ENCODE data around the gene JAZF1. TPM values are rescaled to one million over a fixed set of nuclear protein-coding genes. Genes with fewer than 3 reads are reported as not detected.

The JAZF1 gene
- total and polyA plus RNA-seq, 2 donors = 3.9 to 14.5 TPM

GRCh38 chr7:28200598-28200997 is 20.0 kb upstream of the JAZF1 start:
- 60% methylated on average over 2 of the region's 2 CpGs for WGBS
- Histone ChIP-seq H3K36me3 (ENCODE audit: control insufficient read depth in 2 of 2, insufficient read depth in 2 of 2, low read length in 1 of 2) (no peaks in the 10 kb centered on the region), H3K4me3 (ENCODE audit: low read length in 2 of 2) (no peak overlapping the region), H3K27ac (ENCODE audit: low read depth in 1 of 2, low read length in 1 of 2) (no peak overlapping the region), H3K9me3 (ENCODE audit: control insufficient read depth in 2 of 2, insufficient read depth in 1 of 2, low read length in 1 of 2) (no peaks in the 10 kb centered on the region), H3K4me1 (ENCODE audit: control insufficient read depth in 2 of 2, insufficient read depth in 2 of 2, low read length in 2 of 2) (no peaks in the 10 kb centered on the region), H3K27me3 (ENCODE audit: control insufficient read depth in 2 of 2, insufficient read depth in 1 of 2, low read length in 1 of 2) (peaks cover 0 to 2% of the 10 kb centered on the region in 2 donors)
- DNase-seq (ENCODE audit: low read depth in 6 of 9, low spot score in 9 of 9) = no peak

GRCh38 chr7:28199021-28199510 is 18.5 kb upstream of the JAZF1 start:
- Histone ChIP-seq H3K36me3 (ENCODE audit: control insufficient read depth in 2 of 2, insufficient read depth in 2 of 2, low read length in 1 of 2) (no peaks in the 10 kb centered on the region), H3K4me3 (ENCODE audit: low read length in 2 of 2) (no peak overlapping the region), H3K4me1 (ENCODE audit: control insufficient read depth in 2 of 2, insufficient read depth in 2 of 2, low read length in 2 of 2) (no peaks in the 10 kb centered on the region), H3K27me3 (ENCODE audit: control insufficient read depth in 2 of 2, insufficient read depth in 1 of 2, low read length in 1 of 2) (peaks cover 0 to 2% of the 10 kb centered on the region in 2 donors), H3K27ac (ENCODE audit: low read depth in 1 of 2, low read length in 1 of 2) (no peak overlapping the region), H3K9me3 (ENCODE audit: control insufficient read depth in 2 of 2, insufficient read depth in 1 of 2, low read length in 1 of 2) (no peaks in the 10 kb centered on the region)
- DNase-seq (ENCODE audit: low read depth in 6 of 9, low spot score in 9 of 9) = no peak
- 95% methylated on average over 3 of the region's 3 CpGs for WGBS

- Histone ChIP-seq H3K9me3 (ENCODE audit: control insufficient read depth in 2 of 2, insufficient read depth in 1 of 2, low read length in 1 of 2) (no peaks in the 10 kb centered on the region), H3K36me3 (ENCODE audit: control insufficient read depth in 2 of 2, insufficient read depth in 2 of 2, low read length in 1 of 2) (no peaks in the 10 kb centered on the region), H3K27ac (ENCODE audit: low read depth in 1 of 2, low read length in 1 of 2) (no peak overlapping the region), H3K27me3 (ENCODE audit: control insufficient read depth in 2 of 2, insufficient read depth in 1 of 2, low read length in 1 of 2) (peaks cover 0 to 2% of the 10 kb centered on the region in 2 donors), H3K4me1 (ENCODE audit: control insufficient read depth in 2 of 2, insufficient read depth in 2 of 2, low read length in 2 of 2) (no peaks in the 10 kb centered on the region), H3K4me3 (ENCODE audit: low read length in 2 of 2) (no peak overlapping the region)
- 96% methylated on average over 4 of the region's 4 CpGs for WGBS
- DNase-seq (ENCODE audit: low read depth in 6 of 9, low spot score in 9 of 9) = no peak
Measured at GRCh38 chr7:28195910-28196620, 15.5 kb upstream of the JAZF1 start.

- WGBS = 94% methylated on average over 7 of the region's 7 CpGs
- H3K4me1 ChIP-seq (ENCODE audit: control insufficient read depth in 2 of 2, insufficient read depth in 2 of 2, low read length in 2 of 2) = no peaks in the 10 kb centered on the region
Measured at GRCh38 chr7:28192786-28193585, 12.4 kb upstream of the JAZF1 start.

GRCh38 chr7:28191751-28192150 is 11.2 kb upstream of the JAZF1 start:
- no peak overlapping the region for H3K27ac ChIP-seq (ENCODE audit: low read depth in 1 of 2, low read length in 1 of 2)
- no peak overlapping the region for H3K4me3 ChIP-seq (ENCODE audit: low read length in 2 of 2)
- no peaks in the 10 kb centered on the region for H3K4me1 ChIP-seq (ENCODE audit: control insufficient read depth in 2 of 2, insufficient read depth in 2 of 2, low read length in 2 of 2)
- peaks cover 0 to 2% of the 10 kb centered on the region in 2 donors for H3K27me3 ChIP-seq (ENCODE audit: control insufficient read depth in 2 of 2, insufficient read depth in 1 of 2, low read length in 1 of 2)
- H3K9me3 ChIP-seq (ENCODE audit: control insufficient read depth in 2 of 2, insufficient read depth in 1 of 2, low read length in 1 of 2) = no peaks in the 10 kb centered on the region
- no peak for DNase-seq (ENCODE audit: low read depth in 6 of 9, low spot score in 9 of 9)
- no peaks in the 10 kb centered on the region for H3K36me3 ChIP-seq (ENCODE audit: control insufficient read depth in 2 of 2, insufficient read depth in 2 of 2, low read length in 1 of 2)

More at GRCh38 chr7:28192786-28193585, 12.4 kb upstream of the JAZF1 start:
- no peak for DNase-seq (ENCODE audit: low read depth in 6 of 9, low spot score in 9 of 9)
- Histone ChIP-seq H3K36me3 (ENCODE audit: control insufficient read depth in 2 of 2, insufficient read depth in 2 of 2, low read length in 1 of 2) (no peaks in the 10 kb centered on the region), H3K4me3 (ENCODE audit: low read length in 2 of 2) (no peak overlapping the region), H3K27ac (ENCODE audit: low read depth in 1 of 2, low read length in 1 of 2) (no peak overlapping the region), H3K27me3 (ENCODE audit: control insufficient read depth in 2 of 2, insufficient read depth in 1 of 2, low read length in 1 of 2) (peaks cover 0 to 2% of the 10 kb centered on the region in 2 donors), H3K9me3 (ENCODE audit: control insufficient read depth in 2 of 2, insufficient read depth in 1 of 2, low read length in 1 of 2) (no peaks in the 10 kb centered on the region)

- Histone ChIP-seq H3K36me3 (ENCODE audit: control insufficient read depth in 2 of 2, insufficient read depth in 2 of 2, low read length in 1 of 2) (no peaks in the 10 kb centered on the region), H3K4me1 (ENCODE audit: control insufficient read depth in 2 of 2, insufficient read depth in 2 of 2, low read length in 2 of 2) (no peaks in the 10 kb centered on the region)
Measured at GRCh38 chr7:28191184-28191583, 10.6 kb upstream of the JAZF1 start.

GRCh38 chr7:28190077-28190710 is 9.6 kb upstream of the JAZF1 start:
- Histone ChIP-seq H3K36me3 (ENCODE audit: control insufficient read depth in 2 of 2, insufficient read depth in 2 of 2, low read length in 1 of 2) (no peaks in the 10 kb centered on the region), H3K27me3 (ENCODE audit: control insufficient read depth in 2 of 2, insufficient read depth in 1 of 2, low read length in 1 of 2) (no peaks in the 10 kb centered on the region), H3K27ac (ENCODE audit: low read depth in 1 of 2, low read length in 1 of 2) (no peak overlapping the region), H3K4me1 (ENCODE audit: control insufficient read depth in 2 of 2, insufficient read depth in 2 of 2, low read length in 2 of 2) (no peaks in the 10 kb centered on the region), H3K4me3 (ENCODE audit: low read length in 2 of 2) (no peak overlapping the region), H3K9me3 (ENCODE audit: control insufficient read depth in 2 of 2, insufficient read depth in 1 of 2, low read length in 1 of 2) (no peaks in the 10 kb centered on the region)
- WGBS = 92% methylated on average over 5 of the region's 5 CpGs
- DNase-seq (ENCODE audit: low read depth in 6 of 9, low spot score in 9 of 9) = no peak

More at GRCh38 chr7:28191184-28191583, 10.6 kb upstream of the JAZF1 start:
- no peaks in the 10 kb centered on the region for H3K27me3 ChIP-seq (ENCODE audit: control insufficient read depth in 2 of 2, insufficient read depth in 1 of 2, low read length in 1 of 2)
- no peak for DNase-seq (ENCODE audit: low read depth in 6 of 9, low spot score in 9 of 9)
- H3K4me3 ChIP-seq (ENCODE audit: low read length in 2 of 2) = no peak overlapping the region
- no peak overlapping the region for H3K27ac ChIP-seq (ENCODE audit: low read depth in 1 of 2, low read length in 1 of 2)
- WGBS = 96% methylated on average over 2 of the region's 2 CpGs
- H3K9me3 ChIP-seq (ENCODE audit: control insufficient read depth in 2 of 2, insufficient read depth in 1 of 2, low read length in 1 of 2) = no peaks in the 10 kb centered on the region

- 97% methylated on average over 7 of the region's 7 CpGs for WGBS
- H3K36me3 ChIP-seq (ENCODE audit: control insufficient read depth in 2 of 2, insufficient read depth in 2 of 2, low read length in 1 of 2) = no peaks in the 10 kb centered on the region
Measured at GRCh38 chr7:28187012-28187411, 6.4 kb upstream of the JAZF1 start.

GRCh38 chr7:28183627-28184026 is 3.0 kb upstream of the JAZF1 start:
- peaks cover 2 to 7% of the 10 kb centered on the region in 2 donors for H3K4me1 ChIP-seq (ENCODE audit: control insufficient read depth in 2 of 2, insufficient read depth in 2 of 2, low read length in 2 of 2)
- peaks cover 2 to 8% of the 10 kb centered on the region in 2 donors for H3K27me3 ChIP-seq (ENCODE audit: control insufficient read depth in 2 of 2, insufficient read depth in 1 of 2, low read length in 1 of 2)
- WGBS = 95% methylated on average over 5 of the region's 5 CpGs
- H3K9me3 ChIP-seq (ENCODE audit: control insufficient read depth in 2 of 2, insufficient read depth in 1 of 2, low read length in 1 of 2) = no peaks in the 10 kb centered on the region
- no peaks in the 10 kb centered on the region for H3K36me3 ChIP-seq (ENCODE audit: control insufficient read depth in 2 of 2, insufficient read depth in 2 of 2, low read length in 1 of 2)
- H3K4me3 ChIP-seq (ENCODE audit: low read length in 2 of 2) = no peak overlapping the region
- no peak for DNase-seq (ENCODE audit: low read depth in 6 of 9, low spot score in 9 of 9)
- H3K27ac ChIP-seq (ENCODE audit: low read depth in 1 of 2, low read length in 1 of 2) = no peak overlapping the region

More at GRCh38 chr7:28187012-28187411, 6.4 kb upstream of the JAZF1 start:
- Histone ChIP-seq H3K4me3 (ENCODE audit: low read length in 2 of 2) (no peak overlapping the region), H3K4me1 (ENCODE audit: control insufficient read depth in 2 of 2, insufficient read depth in 2 of 2, low read length in 2 of 2) (no peaks in the 10 kb centered on the region), H3K27me3 (ENCODE audit: control insufficient read depth in 2 of 2, insufficient read depth in 1 of 2, low read length in 1 of 2) (no peaks in the 10 kb centered on the region), H3K27ac (ENCODE audit: low read depth in 1 of 2, low read length in 1 of 2) (no peak overlapping the region), H3K9me3 (ENCODE audit: control insufficient read depth in 2 of 2, insufficient read depth in 1 of 2, low read length in 1 of 2) (no peaks in the 10 kb centered on the region)
- no peak for DNase-seq (ENCODE audit: low read depth in 6 of 9, low spot score in 9 of 9)

Data from thymus (tissue), 11 donors.